ENCODE measurements around the gene SPON1.

DNA sequence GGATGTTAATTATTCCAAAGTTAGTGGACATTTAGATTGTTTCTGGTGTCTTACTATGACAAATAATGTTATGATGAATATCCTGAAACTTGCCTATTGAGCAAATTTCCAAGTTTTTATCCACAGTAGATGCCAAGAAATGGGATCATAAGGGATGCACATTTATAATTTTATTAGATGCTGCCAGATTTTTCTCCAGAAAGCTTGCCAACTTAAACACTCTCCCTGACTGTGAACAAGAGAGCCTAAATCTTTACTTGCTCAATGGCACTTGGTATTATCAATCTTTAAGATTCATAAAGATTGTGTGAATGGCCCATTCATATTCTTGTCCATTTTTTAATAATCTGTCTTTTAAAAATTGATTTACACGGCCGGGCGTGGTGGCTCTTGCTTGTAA, 82.4 kb downstream of the SPON1 start:
- TF ChIP-seq, protein P1, sequence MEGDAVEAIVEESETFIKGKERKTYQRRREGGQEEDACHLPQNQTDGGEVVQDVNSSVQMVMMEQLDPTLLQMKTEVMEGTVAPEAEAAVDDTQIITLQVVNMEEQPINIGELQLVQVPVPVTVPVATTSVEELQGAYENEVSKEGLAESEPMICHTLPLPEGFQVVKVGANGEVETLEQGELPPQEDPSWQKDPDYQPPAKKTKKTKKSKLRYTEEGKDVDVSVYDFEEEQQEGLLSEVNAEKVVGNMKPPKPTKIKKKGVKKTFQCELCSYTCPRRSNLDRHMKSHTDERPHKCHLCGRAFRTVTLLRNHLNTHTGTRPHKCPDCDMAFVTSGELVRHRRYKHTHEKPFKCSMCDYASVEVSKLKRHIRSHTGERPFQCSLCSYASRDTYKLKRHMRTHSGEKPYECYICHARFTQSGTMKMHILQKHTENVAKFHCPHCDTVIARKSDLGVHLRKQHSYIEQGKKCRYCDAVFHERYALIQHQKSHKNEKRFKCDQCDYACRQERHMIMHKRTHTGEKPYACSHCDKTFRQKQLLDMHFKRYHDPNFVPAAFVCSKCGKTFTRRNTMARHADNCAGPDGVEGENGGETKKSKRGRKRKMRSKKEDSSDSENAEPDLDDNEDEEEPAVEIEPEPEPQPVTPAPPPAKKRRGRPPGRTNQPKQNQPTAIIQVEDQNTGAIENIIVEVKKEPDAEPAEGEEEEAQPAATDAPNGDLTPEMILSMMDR (IDR thresholded peaks at IDR 0.05), result no peak
- TF ChIP-seq NFYB (CRISPR knock-in tag; conservative IDR thresholded peaks at IDR 0.05; ENCODE audit: low read depth) (no peak), CREB1 (CRISPR knock-in tag; IDR thresholded peaks at IDR 0.05) (no peak), CREM (CRISPR knock-in tag; IDR thresholded peaks at IDR 0.05) (no peak), NFATC4 (CRISPR knock-in tag; IDR thresholded peaks at IDR 0.05) (no peak)
- TF ChIP-seq, protein P2, sequence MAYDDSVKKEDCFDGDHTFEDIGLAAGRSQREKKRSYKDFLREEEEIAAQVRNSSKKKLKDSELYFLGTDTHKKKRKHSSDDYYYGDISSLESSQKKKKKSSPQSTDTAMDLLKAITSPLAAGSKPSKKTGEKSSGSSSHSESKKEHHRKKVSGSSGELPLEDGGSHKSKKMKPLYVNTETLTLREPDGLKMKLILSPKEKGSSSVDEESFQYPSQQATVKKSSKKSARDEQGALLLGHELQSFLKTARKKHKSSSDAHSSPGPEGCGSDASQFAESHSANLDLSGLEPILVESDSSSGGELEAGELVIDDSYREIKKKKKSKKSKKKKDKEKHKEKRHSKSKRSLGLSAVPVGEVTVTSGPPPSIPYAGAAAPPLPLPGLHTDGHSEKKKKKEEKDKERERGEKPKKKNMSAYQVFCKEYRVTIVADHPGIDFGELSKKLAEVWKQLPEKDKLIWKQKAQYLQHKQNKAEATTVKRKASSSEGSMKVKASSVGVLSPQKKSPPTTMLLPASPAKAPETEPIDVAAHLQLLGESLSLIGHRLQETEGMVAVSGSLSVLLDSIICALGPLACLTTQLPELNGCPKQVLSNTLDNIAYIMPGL (CRISPR knock-in tag; IDR thresholded peaks at IDR 0.05), result no peak
- TF ChIP-seq, protein P3, sequence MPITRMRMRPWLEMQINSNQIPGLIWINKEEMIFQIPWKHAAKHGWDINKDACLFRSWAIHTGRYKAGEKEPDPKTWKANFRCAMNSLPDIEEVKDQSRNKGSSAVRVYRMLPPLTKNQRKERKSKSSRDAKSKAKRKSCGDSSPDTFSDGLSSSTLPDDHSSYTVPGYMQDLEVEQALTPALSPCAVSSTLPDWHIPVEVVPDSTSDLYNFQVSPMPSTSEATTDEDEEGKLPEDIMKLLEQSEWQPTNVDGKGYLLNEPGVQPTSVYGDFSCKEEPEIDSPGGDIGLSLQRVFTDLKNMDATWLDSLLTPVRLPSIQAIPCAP (CRISPR knock-in tag; IDR thresholded peaks at IDR 0.05), result no peak
- TF ChIP-seq, protein P4, sequence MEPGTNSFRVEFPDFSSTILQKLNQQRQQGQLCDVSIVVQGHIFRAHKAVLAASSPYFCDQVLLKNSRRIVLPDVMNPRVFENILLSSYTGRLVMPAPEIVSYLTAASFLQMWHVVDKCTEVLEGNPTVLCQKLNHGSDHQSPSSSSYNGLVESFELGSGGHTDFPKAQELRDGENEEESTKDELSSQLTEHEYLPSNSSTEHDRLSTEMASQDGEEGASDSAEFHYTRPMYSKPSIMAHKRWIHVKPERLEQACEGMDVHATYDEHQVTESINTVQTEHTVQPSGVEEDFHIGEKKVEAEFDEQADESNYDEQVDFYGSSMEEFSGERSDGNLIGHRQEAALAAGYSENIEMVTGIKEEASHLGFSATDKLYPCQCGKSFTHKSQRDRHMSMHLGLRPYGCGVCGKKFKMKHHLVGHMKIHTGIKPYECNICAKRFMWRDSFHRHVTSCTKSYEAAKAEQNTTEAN (CRISPR knock-in tag; IDR thresholded peaks at IDR 0.05), result no peak
